ENCODE measurements around the gene SLC39A2.
"Not testable (repeated sequence)": the region's sequence is repeated elsewhere in the genome, so short reads cannot be mapped to it uniquely, and the experiment has no call there.

SLC39A2 gene

DNA sequence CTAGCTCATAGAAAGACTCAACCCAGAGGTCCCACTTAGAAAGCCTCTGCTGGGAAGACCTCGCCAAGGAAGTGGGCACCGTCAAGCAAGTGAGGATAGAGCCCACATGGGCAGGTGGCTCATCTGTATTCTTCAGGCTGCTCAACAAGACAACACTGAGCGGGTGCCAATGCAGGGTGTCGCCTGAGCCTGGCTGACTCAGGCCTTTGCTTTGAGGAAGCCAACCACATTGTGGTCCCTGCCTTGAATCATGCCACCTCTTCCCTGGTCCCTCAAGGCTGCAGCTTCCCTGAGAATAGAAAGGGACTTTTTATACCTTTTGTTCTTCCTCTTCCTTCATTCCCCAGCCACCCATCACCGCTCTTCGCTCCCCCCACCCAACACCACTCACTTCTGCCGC, 37.7 kb downstream of the SLC39A2 start:
- DNase-seq (ENCODE audit: extremely low spot score): no peak
- ChIA-PET CTCF (interaction anchor here (1.2 to 7.2 kb wide), 3 partner anchors 22 to 68 kb away, joined by 3 to 69 read pairs (median 8); no protein-coding TSS in a partner anchor), POLR2A (no interaction called here)
- no peak for TF ChIP-seq CTCF (IDR thresholded peaks at IDR 0.05; ENCODE audit: control extremely low read depth, extremely low read depth, low read depth, missing control alignments)

DNA sequence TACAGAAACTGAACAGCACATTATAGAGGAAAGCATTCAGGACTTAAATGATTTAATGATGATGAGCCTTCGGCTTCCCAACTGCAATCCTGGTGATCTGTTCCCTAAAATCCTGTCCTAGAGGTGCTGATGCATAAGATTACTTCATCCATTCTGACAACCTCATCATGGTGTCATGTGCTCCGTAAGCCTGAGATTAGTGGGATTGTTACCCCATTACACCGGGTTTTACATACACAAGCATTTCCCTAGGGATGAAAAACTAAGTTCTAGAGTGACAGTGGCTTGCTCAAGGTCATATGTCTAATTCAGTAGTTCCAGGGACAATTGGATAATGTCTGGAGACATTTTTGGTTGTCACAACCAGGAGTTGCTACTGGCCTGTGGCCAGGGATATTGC, 38.1 kb downstream of the SLC39A2 start:
- no peak for TF ChIP-seq CTCF (IDR thresholded peaks at IDR 0.05; ENCODE audit: control extremely low read depth, extremely low read depth, low read depth, missing control alignments)
- CTCF ChIA-PET: interaction anchor here (1.2 to 7.2 kb wide), 2 partner anchors 22 to 68 kb away, joined by 3 to 69 read pairs; no protein-coding TSS in a partner anchor
- POLR2A ChIA-PET: no interaction called here
- DNase-seq (ENCODE audit: extremely low spot score): no peak

DNA sequence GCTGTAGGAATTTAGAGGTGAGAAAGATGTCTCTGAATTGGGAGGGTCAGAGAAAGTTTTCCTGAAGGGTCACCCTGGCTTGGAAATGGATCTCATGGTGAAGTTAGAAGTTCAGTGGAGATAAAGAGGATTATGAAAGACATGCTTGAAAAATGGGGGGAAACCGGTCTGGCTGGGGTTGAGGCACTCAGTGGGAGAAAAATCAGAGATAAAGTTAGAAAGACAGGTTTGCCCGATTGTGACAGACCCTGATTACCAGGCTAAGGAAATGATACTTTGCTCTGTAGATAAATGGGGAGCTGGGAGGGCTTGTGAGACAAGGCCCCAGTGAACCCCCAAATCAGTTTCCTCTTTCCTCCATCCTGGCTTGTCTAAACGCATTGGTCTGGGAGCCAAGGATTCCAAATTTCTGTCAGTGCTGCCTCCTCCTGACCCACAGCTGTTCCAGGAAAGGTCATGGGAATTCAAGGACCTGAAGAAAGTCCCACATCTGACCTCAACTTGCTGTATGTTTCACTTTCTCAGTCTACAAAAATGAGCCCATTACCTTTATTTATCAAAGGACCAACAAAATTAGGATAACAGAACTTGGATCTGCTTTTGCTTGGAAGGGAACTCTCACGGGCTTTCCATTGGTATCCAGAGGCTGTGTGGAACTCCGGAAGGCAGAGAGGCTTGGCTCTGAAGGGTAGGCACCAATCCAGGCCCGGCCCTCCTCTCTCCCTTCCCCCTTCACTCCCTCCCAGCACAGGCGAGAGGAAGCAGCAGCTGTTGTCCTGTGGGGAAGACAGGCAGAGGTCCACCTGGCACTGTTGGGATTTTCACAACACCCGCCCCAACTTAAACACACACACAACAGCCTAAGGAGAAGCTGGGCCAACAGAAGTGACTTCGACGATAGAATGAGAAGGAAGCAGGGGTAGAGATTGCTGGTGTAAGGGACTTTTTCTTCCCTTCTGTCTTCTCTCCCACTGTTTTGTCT, 39.6 kb downstream of the SLC39A2 start:
- ChIA-PET CTCF (interaction anchor here (0.9 to 4.1 kb wide), 5 partner anchors 15 to 68 kb away, joined by 3 to 66 read pairs (median 8); no protein-coding TSS in a partner anchor), POLR2A (no interaction called here)
- no peak for TF ChIP-seq CTCF (IDR thresholded peaks at IDR 0.05; ENCODE audit: control extremely low read depth, extremely low read depth, low read depth, missing control alignments)
- DNase-seq (ENCODE audit: extremely low spot score): no peak

DNA sequence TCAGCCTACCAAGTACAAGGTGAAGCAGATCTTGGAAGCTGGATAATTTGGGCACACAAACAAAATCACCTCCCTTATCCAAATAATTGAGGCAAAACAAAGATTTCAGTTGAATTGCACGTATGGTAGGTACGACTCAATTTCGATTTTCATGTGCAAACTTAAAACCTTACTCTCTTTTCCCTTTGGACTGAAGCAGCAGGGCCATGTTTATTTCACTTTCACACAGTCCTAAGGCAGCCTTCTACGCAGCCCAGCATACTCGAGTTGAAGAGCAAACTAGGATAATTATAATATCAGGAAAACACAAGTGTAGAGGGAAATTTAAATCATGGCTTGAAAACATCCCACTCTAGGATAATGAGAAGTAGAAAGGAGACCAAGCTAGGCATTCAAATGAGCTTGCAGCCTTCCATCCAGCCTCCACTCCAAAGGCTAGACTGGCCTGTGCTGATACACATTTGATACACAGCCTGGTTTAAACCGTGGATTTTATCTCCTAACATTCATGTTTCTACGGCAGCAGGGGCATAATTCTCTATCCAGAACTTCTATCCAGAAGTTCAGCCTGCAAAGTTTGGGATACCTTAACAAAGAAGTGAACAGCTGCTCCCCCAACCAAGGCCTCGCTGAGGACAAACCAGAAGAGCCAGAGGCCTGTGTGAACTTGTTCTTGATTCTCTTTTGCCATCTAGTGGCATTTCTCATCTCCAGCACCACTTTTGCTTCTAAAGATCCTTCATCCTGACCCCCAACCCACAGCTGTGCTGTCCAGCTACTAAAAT, 40.7 kb downstream of the SLC39A2 start:
- ChIA-PET CTCF (interaction anchor here (0.7 to 4.1 kb wide), 17 partner anchors 8 to 181 kb away, joined by 3 to 66 read pairs (median 3); partner anchors contain the start of genes RNASE8 and TPPP2), POLR2A (no interaction called here)
- TF ChIP-seq CTCF (IDR thresholded peaks at IDR 0.05; ENCODE audit: control extremely low read depth, extremely low read depth, low read depth, missing control alignments): peak; percentile 41
- peak; percentile 44 for DNase-seq (ENCODE audit: extremely low spot score)

DNA sequence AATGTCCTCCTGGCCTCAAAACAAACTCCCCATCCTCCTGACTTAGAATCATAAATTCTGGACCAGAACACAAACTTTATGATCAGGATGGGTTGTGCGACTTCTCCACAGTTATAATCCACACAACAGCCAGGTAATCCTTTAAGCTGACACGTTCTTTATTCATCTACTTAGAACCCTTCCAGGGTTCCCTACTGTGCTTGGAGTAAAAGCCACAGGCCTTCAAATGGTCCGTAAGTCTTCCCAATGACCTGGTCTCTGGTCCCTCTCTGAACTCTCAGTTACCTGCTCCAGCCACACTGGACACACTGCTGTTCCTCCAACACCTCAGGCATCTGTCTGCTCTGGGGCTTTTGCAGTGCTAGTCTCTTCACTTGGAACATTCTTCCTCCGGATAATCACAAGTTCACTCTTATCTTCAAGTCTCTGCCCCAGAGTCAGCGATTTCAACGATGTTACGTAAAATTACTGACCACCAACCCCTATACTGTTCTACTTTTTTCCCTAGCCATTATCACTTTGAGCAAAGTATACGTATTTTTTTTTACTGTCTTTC, 41.4 kb downstream of the SLC39A2 start:
- CTCF ChIA-PET: interaction anchor here (0.7 to 4.1 kb wide), 16 partner anchors 9 to 181 kb away, joined by 3 to 66 read pairs (median 3); partner anchors contain the start of genes RNASE8 and TPPP2
- DNase-seq (ENCODE audit: extremely low spot score): no peak
- TF ChIP-seq CTCF (IDR thresholded peaks at IDR 0.05; ENCODE audit: control extremely low read depth, extremely low read depth, low read depth, missing control alignments): no peak
- POLR2A ChIA-PET: no interaction called here

- CTCF ChIA-PET: interaction anchor here (0.9 to 4.1 kb wide), 13 partner anchors 9 to 182 kb away, joined by 3 to 66 read pairs (median 3); partner anchors contain the start of genes RNASE8 and TPPP2
- POLR2A ChIA-PET; DNase-seq (ENCODE audit: extremely low spot score): not testable (repeated sequence)
Observed at GRCh38 chr14:21040941-21041340, 41.8 kb downstream of the SLC39A2 start.

Measured in GM10248 (cell line).